Measurements from ENCODE around the gene UBE2E3.
"Not testable (repeated sequence)": the region's sequence is repeated elsewhere in the genome, so short reads cannot be mapped to it uniquely, and the experiment has no call there.

Gene UBE2E3

DNA sequence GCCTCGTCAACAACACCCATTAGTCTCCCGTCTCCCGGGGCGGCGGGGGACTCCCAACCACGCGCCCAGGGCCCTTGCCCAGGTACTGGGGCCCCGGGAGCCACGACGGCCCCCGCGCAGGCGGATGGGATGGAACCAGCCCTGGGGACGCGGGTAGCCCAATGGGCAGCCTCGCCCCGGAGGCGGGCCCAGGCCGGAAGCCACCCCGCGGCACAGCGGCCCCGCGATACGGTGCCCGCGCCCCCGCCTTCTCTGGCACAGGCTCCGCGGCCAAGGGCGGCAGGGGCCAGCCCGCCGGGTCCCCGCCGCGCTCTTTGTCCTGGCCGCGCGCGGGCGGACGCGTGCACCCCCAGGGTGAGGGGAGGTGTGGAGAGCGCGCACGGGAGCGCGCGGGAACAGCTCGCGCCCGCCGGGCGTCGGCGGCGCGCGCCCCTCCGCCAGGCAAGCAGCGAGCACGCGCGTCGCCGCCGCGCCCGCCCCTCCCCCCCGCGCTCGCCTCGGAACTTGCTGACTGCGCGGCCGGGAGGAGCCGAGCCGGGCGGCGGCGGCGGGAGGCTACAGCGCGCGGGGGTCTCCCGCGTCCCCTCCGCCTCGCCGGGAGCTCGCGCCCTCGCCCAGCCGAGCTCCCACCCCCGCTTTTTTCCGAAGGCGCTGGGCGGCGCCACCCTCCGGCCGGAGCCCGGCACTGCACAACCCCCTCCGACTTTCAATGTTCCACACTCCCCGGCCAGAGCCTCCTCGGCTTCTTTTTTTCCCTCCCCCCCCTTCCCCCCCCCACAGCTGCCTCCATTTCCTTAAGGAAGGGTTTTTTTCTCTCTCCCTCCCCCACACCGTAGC lies at the start of gene UBE2E3:
UBE2E3 (plus strand) TSS at position 500 of the 837 bp plus-strand sequence. CDS start 1,438 bp downstream, outside the sequence.
- DNase-seq (ENCODE audit: low spot score), result peak; percentile 76

DNA sequence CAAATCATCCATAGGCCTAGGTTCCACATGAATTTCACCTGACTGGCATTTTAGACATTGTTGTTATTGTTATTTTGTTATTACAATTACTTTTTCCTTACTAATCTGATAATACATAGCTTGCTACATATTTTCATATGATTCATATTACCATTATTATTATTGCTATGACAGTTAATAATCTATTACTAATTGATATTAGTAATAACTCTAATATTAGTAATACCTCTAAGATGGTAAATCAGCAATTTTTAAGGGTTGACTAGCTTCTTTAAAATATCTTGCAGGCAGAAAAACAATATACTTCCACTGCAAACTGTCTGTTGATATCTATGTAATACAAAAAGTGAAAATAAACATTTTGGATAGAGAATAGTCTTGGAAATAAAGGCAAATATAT lies 48.6 kb upstream of the UBE2E3 start:
- DNase-seq (ENCODE audit: low spot score), result no peak

DNA sequence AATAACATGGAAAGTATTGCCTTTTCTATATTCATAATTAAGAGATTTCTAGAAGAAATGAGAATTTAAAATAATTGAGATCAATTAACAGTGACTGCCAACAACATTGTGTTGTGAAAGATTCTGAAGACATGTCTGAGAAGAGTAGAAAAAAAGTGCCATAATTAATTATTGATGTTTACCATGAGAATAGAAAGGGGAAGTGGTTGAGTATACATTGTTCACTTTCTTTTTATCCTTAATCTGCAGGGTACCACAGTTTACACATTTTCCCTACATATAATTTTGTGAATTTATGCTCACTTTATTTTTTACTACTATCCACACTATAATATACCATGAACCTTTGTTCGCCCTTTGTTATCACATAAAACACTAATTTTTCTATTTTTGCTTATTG lies 47.1 kb upstream of the UBE2E3 start:
- no peak for DNase-seq (ENCODE audit: low spot score)

DNA sequence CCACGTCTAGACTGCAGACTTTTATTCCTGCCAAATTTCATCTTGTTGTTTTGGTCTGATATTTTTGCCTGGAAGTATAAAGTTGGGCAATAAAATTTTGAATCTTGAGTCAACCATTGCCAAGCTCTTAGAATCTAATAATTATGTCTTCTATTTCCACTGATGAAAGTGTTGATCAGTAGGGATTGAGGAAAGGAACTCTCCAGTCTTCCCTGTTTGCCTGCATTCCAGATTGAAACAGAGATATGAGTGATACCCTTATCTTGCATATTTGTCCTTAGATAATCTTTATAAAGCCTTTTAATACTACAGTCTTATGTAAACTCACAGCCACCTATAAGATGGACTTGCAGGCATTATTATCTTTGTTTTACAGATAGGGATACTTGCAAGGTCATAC lies 45.5 kb upstream of the UBE2E3 start:
- no peak for DNase-seq (ENCODE audit: low spot score)

DNA sequence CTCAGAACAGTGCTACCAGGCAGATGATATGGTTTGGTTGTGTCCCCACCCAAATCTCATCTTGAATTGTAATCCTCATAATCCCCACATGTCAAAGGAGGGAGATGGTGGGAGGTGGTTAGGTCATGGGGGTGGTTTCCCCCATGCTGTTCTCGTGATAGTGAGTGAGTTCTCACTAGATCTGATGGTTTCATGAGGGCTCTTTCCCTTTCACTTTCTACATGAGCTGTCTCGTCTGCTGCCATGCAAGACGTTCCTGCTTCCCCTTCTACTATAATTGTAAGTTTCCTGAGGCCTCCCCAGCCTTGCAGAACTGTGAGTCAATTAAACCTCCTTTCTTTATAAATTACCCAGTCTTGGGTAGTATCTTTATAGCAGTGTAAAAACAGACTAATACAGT lies 42.9 kb upstream of the UBE2E3 start:
- DNase-seq (ENCODE audit: low spot score), result not testable (repeated sequence)

DNA sequence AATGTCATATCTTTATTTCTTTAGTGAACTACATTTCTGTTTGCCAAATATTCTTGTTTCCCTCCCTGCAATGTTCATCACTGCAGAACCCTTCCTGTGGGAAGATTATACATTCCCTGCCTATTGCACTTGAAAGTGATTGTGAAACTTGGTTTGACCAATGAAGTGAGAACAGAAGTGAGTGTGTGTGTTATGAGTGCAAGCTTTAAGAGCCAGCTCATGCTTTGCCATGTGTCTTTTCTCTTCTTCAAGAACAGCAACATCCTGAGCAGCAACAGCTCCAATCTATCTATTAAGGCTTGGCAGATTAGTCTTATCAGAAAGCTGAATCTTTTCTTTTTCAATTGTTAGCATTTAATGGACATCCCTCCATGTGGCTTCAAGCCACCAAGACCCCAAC lies 42.0 kb upstream of the UBE2E3 start:
- DNase-seq (ENCODE audit: low spot score), result no peak

DNA sequence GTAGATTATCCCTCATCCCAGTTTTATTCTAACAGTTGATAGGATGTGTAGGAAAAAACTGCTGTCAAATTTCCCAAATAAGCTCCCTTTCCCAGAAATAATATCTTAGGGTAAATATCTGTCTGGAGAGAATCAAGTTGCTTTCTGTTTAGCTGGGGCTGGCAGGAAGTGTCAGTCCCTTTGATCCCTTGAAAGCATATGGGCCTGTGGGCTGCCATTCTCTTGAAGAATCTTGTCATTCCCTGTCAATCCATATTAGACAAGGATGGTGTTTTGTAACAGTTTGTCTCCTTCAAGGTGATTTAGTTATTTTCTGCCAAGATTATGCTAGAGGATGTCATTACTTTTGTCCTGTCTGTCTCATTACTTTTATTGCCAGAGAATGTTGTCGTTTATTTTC lies 37.1 kb upstream of the UBE2E3 start:
- DNase-seq (ENCODE audit: low spot score), result no peak

DNA sequence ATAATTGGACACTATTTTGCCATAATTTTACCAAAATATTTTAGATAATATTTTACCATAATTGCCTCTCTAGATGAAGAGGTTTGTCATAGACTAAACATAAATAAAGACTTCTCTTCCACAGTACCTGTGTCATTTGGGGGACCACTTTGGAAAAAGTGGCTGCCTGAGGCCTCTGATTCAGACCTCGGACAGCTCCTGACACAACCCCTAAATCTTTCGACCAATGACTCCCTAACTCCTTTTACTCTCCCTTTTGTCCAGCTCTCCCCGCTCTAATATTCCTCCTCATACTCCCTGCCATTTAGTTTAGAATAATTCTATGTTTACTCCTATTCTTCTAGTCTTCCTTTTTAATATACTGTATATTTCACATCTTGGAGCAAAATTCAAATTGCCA lies 36.0 kb upstream of the UBE2E3 start:
- DNase-seq (ENCODE audit: low spot score), result no peak

DNA sequence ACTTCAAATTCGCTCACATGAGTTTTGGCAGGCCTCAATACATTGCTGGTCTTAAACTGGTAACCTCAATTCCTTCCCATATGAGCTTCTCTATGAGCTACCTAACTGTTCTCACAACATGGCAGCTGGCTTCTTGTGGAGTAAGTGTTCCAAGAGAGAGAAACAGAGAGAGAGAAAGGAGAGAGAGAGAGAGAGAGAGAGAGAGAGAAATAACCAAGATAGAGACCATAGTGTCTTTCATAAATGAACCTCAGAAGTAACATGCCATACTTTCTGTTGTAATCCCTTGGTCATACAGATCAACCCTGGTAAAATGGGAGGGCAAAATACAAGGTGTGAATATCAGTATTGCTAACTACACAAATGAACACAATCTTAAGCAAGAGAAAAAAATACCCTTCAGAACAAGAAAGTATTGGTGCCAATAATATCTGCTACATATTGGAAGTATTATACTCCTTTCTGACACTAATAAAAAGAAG lies 33.2 kb upstream of the UBE2E3 start:
- no peak for DNase-seq (ENCODE audit: low spot score)

DNA sequence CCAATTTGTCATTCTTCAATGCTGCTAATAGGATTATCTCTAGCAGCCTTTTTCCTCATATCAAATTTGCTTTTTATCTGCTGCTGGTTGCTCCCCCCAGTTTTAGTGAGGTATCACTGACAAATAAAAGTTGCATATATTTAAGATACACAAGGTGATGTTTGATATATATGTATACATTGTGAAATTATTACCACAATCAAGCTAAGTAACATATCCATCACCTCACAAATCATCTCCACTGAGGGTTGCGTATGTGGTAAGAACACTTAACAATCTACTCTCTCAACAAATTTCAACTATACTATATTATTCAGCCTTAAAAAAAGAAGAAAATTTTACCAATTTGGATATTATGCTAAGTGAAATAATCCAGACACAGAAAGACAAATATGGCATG lies 30.5 kb upstream of the UBE2E3 start:
- DNase-seq (ENCODE audit: low spot score), result no peak

DNA sequence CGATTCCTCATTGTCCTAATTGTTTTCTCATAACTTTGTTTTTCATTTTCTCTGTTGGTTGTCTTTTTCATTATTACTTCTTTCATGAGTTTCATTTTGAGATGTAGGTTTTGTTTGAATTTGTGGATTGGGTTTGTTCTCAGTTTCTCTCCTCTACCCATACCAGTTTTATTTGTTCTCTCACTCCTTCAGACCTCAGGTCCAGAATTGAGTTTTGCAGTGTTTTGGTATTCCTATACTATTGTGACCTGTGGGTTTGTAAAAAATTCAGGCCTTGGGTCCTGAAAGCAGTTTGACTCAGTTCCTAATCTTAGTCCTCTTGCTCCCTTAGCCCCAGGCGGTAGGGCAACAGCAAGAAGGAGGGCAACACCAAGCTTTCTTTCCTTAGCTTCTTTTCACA lies 28.3 kb upstream of the UBE2E3 start:
- DNase-seq (ENCODE audit: low spot score), result no peak

DNA sequence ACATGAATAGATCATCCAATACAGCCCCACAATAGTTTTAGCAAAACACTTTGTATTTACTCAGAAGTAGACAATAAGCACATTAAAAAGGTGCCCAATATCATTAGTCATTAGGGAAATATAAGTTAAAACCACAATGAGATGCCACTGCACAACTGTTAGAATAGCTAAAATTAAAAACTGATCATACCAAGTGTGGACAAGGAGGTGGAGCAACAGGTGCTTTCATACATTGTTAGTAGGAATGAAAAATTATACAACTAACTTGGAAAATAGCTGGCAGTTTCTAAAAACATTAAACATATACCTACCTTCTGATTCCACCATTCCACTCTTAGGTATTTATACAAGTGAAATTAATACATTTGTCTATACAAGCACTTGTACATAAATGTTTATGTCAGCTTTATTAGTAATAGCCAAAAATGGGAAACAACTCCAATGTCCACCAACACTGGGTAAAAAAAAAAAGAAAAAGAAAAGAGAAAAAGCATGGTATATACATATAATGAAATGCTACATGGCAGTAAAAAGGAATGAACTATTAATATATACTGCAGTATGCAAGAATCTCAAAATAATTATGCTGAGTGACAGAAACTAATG lies 27.6 kb upstream of the UBE2E3 start:
- DNase-seq (ENCODE audit: low spot score), result no peak

DNA sequence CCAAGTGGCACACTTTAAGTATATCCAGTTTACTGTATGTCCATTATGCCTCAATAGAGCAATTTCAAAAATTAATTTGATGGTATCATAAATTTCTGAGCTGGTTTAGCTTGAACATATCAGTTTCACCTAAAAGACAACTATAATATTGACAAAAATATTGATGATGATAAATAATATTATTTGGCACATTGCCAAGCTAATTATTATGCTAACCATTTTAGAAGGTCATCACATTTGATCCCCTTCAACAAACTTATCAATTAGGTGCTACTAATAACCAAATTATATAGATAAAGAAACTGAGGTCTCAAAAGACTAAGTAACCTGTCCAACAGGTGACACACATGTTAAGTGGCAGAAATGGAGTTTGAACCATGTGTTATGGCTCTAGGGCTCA lies 26.9 kb upstream of the UBE2E3 start:
- no peak for DNase-seq (ENCODE audit: low spot score)

DNA sequence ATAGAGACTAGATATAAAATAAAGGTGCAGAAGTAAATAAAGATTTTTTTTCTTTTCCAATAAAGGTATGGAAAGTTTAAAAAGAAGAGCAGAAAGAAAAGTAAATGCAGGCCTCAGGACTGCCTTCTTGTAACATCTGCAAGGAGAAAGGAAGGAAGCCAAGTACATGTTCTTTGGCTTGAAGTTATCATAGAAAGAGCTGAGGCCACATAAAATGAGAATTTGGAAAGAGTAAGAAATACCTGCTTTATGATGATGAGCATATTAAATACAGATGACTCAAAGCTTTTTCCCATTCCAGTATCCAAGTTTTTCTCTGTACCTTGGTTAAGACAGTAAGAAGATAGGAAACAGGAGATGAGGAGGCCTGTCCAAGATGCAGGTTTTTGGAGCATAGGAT lies 25.3 kb upstream of the UBE2E3 start:
- DNase-seq (ENCODE audit: low spot score), result no peak

DNA sequence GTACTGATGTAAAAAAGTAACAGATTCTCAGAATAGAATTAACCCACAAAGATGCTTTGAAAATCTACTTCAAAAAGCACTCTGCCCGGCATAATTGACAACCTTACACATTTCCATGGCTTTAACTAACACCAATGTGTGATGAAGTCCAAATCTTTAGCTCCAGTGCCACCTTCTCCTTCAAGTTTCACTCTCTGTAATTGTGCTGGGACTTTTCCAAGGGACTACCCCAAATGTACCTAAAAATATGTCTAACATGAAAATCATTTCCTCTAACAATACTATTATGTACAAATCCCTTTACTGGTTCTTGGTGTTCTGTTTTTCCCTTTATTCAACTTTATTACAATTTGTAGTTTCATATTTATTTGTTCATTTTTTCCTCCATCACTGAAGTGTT lies 20.6 kb upstream of the UBE2E3 start:
- DNase-seq (ENCODE audit: low spot score), result no peak

DNA sequence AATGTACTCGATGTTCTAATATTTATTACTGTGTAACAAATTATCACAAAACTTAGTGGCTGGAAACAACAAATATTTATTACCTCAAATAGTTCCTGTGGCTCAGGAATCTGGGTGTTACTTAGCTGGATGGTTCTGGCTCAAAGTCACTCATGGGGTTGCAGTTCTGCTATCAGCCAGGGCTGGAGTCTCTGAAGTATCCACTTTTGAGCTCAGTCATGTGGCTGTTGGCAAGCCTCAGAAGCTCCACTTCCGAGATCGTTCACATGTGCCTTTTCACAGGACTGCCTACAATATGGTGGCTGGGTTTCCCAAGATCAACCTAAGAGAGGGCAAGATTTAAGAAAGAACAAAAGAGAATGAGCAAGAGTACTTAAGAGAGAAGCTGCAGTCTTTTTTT lies 19.4 kb upstream of the UBE2E3 start:
- DNase-seq (ENCODE audit: low spot score), result no peak

DNA sequence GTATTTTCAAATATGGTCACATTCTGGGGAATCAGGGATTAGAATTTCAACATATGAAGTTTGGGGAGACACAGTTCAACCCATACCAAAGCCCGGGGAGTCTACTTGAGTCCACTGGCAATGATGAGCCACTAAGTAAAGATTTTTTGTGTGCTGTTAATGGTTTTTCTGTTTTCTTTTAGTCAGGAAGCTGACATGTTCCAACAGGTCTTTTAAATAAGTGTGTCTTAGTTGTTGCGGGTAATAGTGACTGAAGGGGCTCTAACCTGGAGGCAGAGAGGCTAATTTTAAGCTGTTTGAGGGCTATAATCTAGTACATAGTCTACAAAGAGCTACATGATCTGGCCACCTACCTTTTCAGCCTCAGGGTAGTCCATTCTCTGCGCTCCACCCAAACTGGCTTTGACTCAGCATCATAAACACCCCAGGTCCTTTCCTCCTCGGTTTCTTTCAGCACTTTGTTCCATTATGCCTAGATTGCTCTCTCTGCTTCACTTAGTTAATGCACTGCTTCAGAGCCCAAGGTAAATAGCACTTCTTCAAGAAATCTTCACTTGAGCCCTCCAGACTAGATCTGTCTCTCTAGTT lies 17.6 kb upstream of the UBE2E3 start:
- DNase-seq (ENCODE audit: low spot score), result no peak

DNA sequence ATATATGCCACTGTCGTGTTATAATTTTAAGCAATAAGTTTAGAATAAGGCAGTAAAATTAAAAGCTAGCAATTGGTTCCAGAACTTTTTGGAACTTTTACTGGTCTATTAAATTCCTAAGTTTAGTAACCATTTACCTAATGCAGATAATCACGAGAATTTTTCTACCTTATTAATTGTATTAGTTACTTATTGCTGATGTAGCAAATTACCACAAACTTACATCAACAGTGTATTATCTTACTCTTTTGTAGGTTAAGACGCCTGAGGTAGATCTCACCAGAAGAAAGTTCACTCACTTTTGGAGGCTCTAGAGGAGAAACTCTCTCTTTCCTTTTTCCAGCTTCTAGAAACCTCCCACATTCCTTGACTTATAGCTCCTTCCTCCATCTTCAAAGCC lies 14.0 kb upstream of the UBE2E3 start:
- no peak for DNase-seq (ENCODE audit: low spot score)

DNA sequence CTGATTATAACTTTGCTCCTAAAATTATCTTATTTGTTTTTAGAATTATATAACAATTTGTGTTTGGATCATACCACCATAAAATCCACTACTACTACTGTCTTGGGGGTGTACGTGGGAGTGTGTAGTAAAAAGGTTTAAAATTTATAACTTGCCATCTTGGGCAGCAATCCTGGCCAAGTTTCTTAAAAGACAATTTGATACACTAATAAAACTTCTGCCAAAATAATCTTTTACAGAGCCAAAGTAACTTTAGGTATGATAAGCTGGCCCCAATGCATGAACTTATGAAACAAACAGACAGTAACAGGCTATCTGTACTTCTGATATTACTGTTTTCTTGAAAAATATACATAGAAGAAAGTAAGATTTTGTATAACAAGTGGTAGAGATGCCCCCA lies 11.3 kb upstream of the UBE2E3 start:
- DNase-seq (ENCODE audit: low spot score), result no peak

DNA sequence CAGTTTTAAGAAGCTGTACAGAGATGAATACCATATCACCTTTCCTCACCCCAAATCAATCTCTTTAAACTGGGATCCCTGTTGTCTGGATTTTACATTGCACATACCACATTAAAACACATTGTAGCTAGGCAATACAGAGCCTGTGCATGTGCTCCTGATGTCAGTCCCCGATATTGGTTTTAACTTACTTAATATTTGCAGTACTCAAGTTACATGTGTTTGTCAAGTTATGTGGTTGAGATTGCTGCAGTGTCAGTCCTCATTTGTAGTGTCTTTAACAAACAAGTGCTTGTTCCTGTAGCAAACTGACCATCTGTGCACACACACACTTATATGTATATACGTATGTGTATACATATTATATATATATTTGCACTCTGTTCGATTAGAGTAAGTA lies 10.4 kb upstream of the UBE2E3 start:
- no peak for DNase-seq (ENCODE audit: low spot score)

DNA sequence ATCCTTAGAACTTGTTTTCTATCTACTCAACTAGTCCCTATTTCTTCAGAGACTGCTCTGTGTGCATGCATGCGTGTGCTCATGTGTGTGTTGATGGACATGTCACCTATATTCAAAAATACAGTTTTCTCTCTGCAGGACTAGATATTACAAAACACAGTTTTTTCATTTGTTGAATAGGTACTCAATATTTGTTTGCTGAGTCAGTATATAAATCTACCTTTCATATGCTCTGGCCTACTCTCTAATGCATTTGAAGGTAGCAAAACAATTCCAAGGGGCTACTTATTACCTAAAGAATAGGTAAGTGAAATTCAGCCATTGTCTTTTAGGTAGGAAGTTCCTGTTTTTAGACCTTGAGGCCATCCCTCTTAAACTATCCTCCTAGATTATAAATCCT lies 8.6 kb upstream of the UBE2E3 start:
- no peak for DNase-seq (ENCODE audit: low spot score)

DNA sequence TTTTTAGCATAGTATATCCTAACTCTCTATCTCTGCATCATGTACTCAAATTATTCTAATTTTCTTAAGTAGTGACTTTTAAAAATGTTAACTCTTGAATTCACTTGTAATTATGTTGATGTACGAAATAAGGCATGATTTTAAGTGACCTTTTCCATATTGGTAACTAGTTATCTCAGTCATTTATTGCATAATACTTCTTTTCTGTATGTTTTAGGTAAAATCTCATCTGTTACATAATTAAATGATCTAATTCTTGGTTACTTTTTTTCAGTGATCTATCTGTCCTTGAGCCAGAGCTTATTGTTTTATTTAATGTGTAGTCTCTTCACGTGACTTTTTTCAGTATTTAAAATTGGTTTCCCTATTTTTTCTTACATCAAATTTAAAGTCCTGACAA lies 4.8 kb upstream of the UBE2E3 start:
- no peak for DNase-seq (ENCODE audit: low spot score)
